IPS-18c (cell line): ENCODE results near the gene PTPRD.

Source experiments
- H3K4me3 ChIP-seq: 2 replicates; pipeline ENCODE4 v1.7.0; 2013; ENCODE audit warnings: low read depth, mild to moderate bottlenecking, low read length, moderate library complexity; ENCODE audit not compliant: insufficient read depth
- H3K9me3 ChIP-seq: one replicate; pipeline ENCODE4 v1.6.1; 2013; ENCODE audit warnings: mild to moderate bottlenecking, low read length, moderate library complexity; ENCODE audit not compliant: control insufficient read depth, insufficient read depth

Gene PTPRD

GRCh38 chr9:8670751-8671150, 1942.1 kb downstream of the PTPRD start:
- Histone ChIP-seq H3K9me3 (no peaks in the 10 kb centered on the region), H3K4me3 (no peak overlapping the region)

GRCh38 chr9:8668751-8669150, 1944.1 kb downstream of the PTPRD start:
- H3K9me3 ChIP-seq, result no peaks in the 10 kb centered on the region
- no peak overlapping the region for H3K4me3 ChIP-seq

GRCh38 chr9:8668231-8668630, 1944.6 kb downstream of the PTPRD start:
- Histone ChIP-seq H3K4me3 (no peak overlapping the region), H3K9me3 (no peaks in the 10 kb centered on the region)

GRCh38 chr9:8666060-8666459, 1946.7 kb downstream of the PTPRD start:
- no peak overlapping the region for H3K4me3 ChIP-seq
- no peaks in the 10 kb centered on the region for H3K9me3 ChIP-seq

- Histone ChIP-seq H3K4me3 (no peak overlapping the region), H3K9me3 (no peaks in the 10 kb centered on the region)
Observed at GRCh38 chr9:8660383-8660782, 1952.4 kb downstream of the PTPRD start.

- no peak overlapping the region for H3K4me3 ChIP-seq
- H3K9me3 ChIP-seq, result no peaks in the 10 kb centered on the region
Observed at GRCh38 chr9:8659108-8659507, 1953.7 kb downstream of the PTPRD start.

- H3K9me3 ChIP-seq, result no peaks in the 10 kb centered on the region
- no peak overlapping the region for H3K4me3 ChIP-seq
Observed at GRCh38 chr9:8655071-8655470, 1957.7 kb downstream of the PTPRD start.

- H3K9me3 ChIP-seq, result no peaks in the 10 kb centered on the region
Observed at GRCh38 chr9:8653855-8654254, 1958.9 kb downstream of the PTPRD start.

GRCh38 chr9:8653111-8653510, 1959.7 kb downstream of the PTPRD start:
- no peak overlapping the region for H3K4me3 ChIP-seq
- H3K9me3 ChIP-seq, result no peaks in the 10 kb centered on the region

More at GRCh38 chr9:8653855-8654254, 1958.9 kb downstream of the PTPRD start:
- H3K4me3 ChIP-seq, result no peak overlapping the region

GRCh38 chr9:8652255-8652654, 1960.5 kb downstream of the PTPRD start:
- H3K4me3 ChIP-seq, result no peak overlapping the region
- H3K9me3 ChIP-seq, result no peaks in the 10 kb centered on the region

- Histone ChIP-seq H3K4me3 (no peak overlapping the region), H3K9me3 (no peaks in the 10 kb centered on the region)
Observed at GRCh38 chr9:8651846-8652215, 1961.0 kb downstream of the PTPRD start.

GRCh38 chr9:8651070-8651845, 1961.5 kb downstream of the PTPRD start:
- H3K9me3 ChIP-seq, result no peaks in the 10 kb centered on the region
- no peak overlapping the region for H3K4me3 ChIP-seq

- Histone ChIP-seq H3K4me3 (no peak overlapping the region), H3K9me3 (no peaks in the 10 kb centered on the region)
Observed at GRCh38 chr9:8649807-8650206, 1963.0 kb downstream of the PTPRD start.

GRCh38 chr9:8649160-8649559, 1963.6 kb downstream of the PTPRD start:
- H3K4me3 ChIP-seq, result no peak overlapping the region
- H3K9me3 ChIP-seq, result no peaks in the 10 kb centered on the region

- Histone ChIP-seq H3K9me3 (no peaks in the 10 kb centered on the region), H3K4me3 (no peak overlapping the region)
Observed at GRCh38 chr9:8648271-8648845, 1964.4 kb downstream of the PTPRD start.

- no peak overlapping the region for H3K4me3 ChIP-seq
Observed at GRCh38 chr9:8647824-8648223, 1965.0 kb downstream of the PTPRD start.

GRCh38 chr9:8644571-8644970, 1968.2 kb downstream of the PTPRD start:
- Histone ChIP-seq H3K9me3 (no peaks in the 10 kb centered on the region), H3K4me3 (no peak overlapping the region)

More at GRCh38 chr9:8647824-8648223, 1965.0 kb downstream of the PTPRD start:
- H3K9me3 ChIP-seq, result no peaks in the 10 kb centered on the region

GRCh38 chr9:8643896-8644295, 1968.9 kb downstream of the PTPRD start:
- Histone ChIP-seq H3K4me3 (no peak overlapping the region), H3K9me3 (no peaks in the 10 kb centered on the region)

- Histone ChIP-seq H3K9me3 (no peaks in the 10 kb centered on the region), H3K4me3 (no peak overlapping the region)
Observed at GRCh38 chr9:8643464-8643863, 1969.3 kb downstream of the PTPRD start.
